CD4-positive, alpha-beta T cell treated with Interleukin-2 at 100 ng/mL for 4 hours (primary cell): ENCODE data around the gene ILKAP.
A peak's percentile ranks its signal among the peaks of the same experiment; 100 is the strongest.

Experiments
- DNase-seq: peaks from one replicate; pipeline ENCODE4 v3.0.0-alpha.2; 2020; ENCODE audit warnings: low spot score

The ILKAP gene

GRCh38 chr2:238236571-238236970 lies 33.1 kb upstream of the ILKAP start:
- no peak for DNase-seq

- DNase-seq = no peak
Measured at GRCh38 chr2:238235856-238236255, 32.4 kb upstream of the ILKAP start.

- DNase-seq = no peak
Measured at GRCh38 chr2:238235331-238235732, 31.8 kb upstream of the ILKAP start.

- no peak for DNase-seq
Measured at GRCh38 chr2:238233625-238234024, 30.1 kb upstream of the ILKAP start.

GRCh38 chr2:238231809-238232208 lies 28.3 kb upstream of the ILKAP start:
- no peak for DNase-seq

GRCh38 chr2:238231251-238231793 lies 27.8 kb upstream of the ILKAP start:
- peak; percentile 75 for DNase-seq

GRCh38 chr2:238230699-238231098 lies 27.2 kb upstream of the ILKAP start:
- DNase-seq = no peak

- DNase-seq = no peak
Measured at GRCh38 chr2:238228700-238229099, 25.2 kb upstream of the ILKAP start.

GRCh38 chr2:238227587-238228032 lies 24.1 kb upstream of the ILKAP start:
- no peak for DNase-seq

- no peak for DNase-seq
Measured at GRCh38 chr2:238226698-238227586, 23.4 kb upstream of the ILKAP start.

- no peak for DNase-seq
Measured at GRCh38 chr2:238225911-238226697, 22.6 kb upstream of the ILKAP start.

- no peak for DNase-seq
Measured at GRCh38 chr2:238225121-238225520, 21.6 kb upstream of the ILKAP start.

GRCh38 chr2:238224356-238225035 lies 21.0 kb upstream of the ILKAP start:
- DNase-seq = no peak

- DNase-seq = no peak
Measured at GRCh38 chr2:238220892-238221521, 17.5 kb upstream of the ILKAP start.

- no peak for DNase-seq
Measured at GRCh38 chr2:238220274-238220891, 16.9 kb upstream of the ILKAP start.

GRCh38 chr2:238216651-238217184 lies 13.2 kb upstream of the ILKAP start:
- DNase-seq = no peak

GRCh38 chr2:238207006-238207405 lies 3.5 kb upstream of the ILKAP start:
- no peak for DNase-seq

GRCh38 chr2:238203973-238204683 lies 633 bp upstream of the ILKAP start:
- no peak for DNase-seq

GRCh38 chr2:238202326-238203093 lies 985 bp downstream of the ILKAP start:
- DNase-seq = peak; percentile 1

GRCh38 chr2:238190445-238190844 lies 13.1 kb downstream of the ILKAP start:
- DNase-seq = no peak
